ENCODE measurements around the gene FPGS.

The FPGS gene

DNA sequence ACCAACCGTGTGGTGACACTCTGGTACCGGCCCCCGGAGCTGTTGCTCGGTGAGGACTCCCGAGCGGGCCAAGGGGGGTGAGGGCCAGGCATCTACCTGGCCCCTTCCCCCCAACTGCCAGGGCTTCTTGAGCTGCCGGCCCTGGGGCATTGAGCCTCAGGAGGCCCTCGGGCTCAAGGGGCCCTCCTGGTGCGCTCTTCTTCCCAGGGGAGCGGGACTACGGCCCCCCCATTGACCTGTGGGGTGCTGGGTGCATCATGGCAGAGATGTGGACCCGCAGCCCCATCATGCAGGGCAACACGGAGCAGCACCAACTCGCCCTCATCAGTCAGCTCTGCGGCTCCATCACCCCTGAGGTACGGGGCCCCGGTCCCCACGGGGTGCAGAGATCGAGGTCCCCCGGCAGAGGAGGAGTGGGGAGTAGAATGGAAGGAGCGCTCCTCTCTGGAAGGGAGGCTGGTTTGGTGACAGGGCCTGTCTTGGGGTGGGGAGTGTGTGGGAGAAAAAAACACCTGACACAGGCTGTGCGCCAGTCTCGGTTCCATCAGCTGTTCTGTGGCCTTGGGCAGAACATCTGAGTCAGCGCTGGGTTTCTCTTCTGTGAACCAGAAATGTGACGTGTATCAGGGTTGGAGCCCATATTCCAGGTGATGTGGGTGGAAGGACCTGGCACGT lies 14.2 kb upstream of the FPGS start:
- DNase-seq (ENCODE audit: low read depth in 2 of 2), result no peak

DNA sequence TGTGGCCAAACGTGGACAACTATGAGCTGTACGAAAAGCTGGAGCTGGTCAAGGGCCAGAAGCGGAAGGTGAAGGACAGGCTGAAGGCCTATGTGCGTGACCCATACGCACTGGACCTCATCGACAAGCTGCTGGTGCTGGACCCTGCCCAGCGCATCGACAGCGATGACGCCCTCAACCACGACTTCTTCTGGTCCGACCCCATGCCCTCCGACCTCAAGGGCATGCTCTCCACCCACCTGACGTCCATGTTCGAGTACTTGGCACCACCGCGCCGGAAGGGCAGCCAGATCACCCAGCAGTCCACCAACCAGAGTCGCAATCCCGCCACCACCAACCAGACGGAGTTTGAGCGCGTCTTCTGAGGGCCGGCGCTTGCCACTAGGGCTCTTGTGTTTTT lies 13.5 kb upstream of the FPGS start:
- no peak for DNase-seq (ENCODE audit: low read depth in 2 of 2)

DNA sequence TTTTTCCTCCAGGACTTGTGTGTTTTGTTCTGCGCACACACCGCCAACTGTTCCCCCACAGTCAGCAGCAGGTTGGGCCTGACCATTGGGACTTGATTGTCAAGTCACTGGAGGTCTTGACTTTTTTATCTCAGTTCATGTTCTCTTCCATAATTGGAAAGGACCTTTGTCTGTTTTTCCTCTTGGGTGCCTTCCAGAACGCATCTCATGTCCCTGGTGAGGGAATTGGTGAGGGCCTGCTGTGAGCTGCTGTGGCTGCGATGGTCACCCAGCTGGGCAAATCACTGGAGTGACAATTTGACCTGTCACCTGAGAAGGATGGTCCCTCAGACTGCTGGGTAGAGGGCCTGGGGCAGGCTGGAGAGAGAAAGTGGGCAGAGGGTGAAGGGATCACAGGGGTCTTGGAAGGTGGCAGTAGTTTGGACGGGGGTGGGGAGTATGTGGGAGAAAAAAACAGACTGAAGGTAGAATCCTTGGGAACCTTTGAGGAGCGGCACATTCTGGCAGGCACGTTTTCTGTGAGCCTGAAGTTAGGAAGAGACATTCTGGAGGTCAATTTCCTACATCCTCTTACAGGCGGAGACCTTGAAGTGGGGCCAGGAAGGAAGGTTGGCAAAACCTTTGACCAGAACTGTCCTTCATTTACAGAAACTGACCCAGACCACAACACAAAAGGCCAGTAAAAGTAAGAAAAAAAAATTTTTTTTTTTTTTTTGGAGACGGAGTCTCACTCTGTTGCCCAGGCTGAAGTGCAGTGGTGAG lies 12.4 kb upstream of the FPGS start:
- no peak for DNase-seq (ENCODE audit: low read depth in 2 of 2)

DNA sequence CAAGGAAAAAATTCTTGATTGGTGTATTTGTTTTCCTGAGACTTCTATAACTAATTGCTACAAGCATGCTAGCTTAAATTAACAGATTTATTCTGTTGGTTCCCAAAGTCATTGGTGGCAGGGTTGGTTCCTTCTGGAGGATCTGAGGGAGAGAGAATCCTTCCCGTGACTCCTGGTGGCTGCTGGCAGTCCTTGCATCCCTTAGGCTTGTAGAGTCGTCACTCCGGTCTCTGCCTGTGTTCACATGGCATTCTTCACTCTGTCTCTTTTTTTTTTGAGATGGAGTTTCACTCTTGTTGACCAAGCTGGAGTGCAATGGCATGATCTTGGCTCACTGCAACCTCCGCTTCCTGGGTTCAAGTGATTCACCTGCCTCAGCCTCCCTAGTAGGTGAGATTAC lies 11.6 kb upstream of the FPGS start:
- DNase-seq (ENCODE audit: low read depth in 2 of 2), result no peak

DNA sequence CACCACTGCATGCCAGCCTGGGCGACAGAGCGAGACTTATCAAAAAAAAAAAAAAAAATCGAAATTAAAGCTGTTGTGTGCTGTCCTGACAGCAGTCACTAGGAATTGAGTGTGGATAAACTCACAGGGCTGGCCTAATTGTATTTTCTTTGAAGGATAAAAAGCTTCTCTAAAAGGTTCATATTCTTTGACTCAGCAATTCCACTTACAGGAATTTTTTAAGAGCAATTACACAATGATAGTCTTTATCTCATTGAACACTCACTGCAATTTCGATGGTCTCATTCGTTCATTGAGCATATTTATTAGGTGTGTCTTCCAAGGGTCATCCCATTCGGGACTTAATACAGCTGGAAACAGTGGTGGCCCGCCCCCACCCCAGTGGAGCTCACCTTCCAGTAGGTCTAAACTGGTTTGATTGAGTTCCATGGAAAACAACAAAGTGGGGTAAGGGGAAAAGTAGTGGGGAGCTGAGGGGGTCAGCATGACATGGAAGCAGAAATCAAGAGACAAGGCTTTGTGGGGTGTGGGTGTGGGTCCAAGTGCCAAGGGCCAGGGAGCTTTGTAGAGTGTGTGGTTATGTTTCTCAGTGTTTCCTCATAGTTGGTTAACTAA lies 10.2 kb upstream of the FPGS start:
- no peak for DNase-seq (ENCODE audit: low read depth in 2 of 2)

DNA sequence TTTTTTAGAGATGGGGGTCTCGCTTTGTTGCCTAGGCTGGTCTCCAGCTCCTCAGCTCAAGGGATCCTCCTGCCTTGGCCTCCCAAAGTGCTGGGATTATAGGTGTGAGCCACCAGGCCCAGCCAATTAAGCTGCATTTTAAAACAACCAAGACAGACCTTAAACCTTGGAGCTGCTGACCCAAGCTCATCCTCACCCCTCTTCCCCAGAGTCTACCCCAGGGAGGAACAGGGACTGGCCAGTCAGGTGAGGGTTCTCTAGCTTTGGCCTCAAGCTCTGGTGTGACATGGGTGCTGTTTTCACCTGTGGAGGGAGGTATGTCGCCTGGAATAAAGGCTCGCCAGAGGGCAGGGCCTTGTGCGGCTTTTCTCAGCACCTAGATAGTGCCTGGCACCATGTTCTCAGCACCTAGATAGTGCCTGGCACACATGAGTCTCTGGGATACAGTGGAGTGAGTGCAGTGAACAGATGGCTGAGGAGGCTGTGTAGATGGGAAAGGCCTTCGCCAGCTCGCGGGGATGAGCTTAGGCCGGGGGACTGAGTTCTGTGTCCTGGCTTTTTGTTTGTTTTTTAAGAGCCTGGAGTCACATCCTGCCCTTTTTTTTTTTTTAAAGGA lies 9.5 kb upstream of the FPGS start:
- no peak for DNase-seq (ENCODE audit: low read depth in 2 of 2)

DNA sequence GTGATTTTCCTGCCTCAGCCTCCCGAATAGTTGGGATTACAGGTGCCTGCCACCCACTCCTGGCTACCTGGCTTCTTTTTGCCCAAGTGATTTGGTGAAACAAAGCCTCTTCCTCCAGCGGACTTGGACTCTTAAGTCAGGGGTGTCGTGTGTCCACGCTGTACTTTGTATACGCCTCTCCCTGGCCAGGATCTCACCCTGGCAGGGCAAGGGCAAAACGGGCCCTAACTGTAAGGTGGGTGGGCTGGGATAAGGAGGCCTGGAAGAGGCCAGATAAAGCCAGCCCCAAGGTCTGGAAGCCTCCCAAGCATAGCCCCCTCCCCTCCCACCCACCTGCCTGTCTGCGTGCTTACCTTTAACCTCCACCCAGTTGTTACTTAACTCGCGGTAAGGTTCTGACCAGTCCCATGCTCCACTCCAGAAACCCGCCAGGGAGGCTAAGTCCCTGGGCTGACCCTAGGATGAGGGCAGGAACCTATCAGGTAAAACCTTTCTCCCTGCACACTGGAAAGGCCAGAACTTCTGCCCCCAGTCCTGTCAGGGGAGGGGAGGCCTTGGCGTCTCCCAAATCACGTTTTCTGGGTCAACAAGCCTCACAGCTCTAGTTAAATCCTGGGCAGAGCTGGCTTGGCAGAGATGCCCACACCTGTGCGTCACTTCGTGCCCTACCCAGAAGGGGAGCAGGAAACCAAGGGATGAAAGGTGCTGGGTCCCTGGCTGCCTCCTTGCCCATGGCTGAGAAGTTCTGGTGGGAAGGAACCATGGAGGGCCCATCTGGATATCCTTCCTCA lies 8.5 kb upstream of the FPGS start:
- DNase-seq (ENCODE audit: low read depth in 2 of 2), result no peak

DNA sequence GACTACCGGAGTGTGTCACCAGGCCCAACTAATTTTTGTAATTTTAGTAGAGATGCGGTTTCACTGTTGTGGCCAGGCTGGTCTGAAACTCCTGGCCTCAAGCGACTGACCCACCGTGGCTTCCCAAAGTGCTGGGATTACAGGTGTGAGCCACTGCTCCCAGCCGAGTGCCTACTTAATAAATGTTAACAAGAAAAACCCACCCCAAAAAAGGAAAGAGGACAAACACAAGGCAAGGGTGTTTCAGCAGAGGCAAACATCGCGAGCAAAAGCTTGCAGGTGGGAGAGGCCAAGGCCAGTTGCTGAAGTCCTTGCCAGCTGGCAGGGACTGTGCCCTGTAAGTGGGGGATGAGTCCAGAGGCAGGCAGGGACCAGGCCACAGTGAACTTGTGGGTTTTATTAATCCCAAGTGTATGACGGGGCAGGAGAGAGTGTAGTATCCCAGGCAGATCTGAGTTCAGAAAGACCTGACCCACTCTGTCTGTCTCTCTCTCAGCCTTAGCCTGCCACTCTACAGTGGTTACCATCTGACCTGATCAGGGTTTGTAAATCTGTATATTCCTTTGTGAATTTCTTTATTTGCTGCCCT lies 6.4 kb upstream of the FPGS start:
- no peak for DNase-seq (ENCODE audit: low read depth in 2 of 2)

DNA sequence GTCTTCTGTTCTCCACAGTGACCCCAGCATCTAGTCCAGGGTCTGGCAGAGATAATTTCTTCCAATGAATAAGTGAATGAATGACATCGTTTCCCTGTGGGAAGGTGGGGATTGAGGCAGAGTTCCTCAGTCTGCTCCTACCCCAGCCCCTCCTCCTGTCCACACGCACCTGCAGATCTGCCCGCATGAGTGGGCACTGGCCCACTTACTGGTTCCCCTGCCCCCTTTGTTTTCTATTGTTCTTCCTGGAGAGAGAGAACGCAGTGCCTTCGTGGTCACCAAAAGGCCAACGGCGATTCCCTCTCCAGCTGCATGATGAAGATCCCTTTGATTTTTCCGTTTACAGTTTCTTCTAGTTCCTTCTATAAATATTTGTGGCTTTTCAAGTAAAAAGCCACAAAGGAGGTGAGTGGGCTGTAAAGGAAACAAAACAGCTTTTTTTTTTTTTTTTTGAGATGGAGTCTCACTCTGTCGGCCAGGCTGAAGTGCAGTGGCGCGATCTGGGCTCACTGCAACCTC lies 5.8 kb upstream of the FPGS start:
- DNase-seq (ENCODE audit: low read depth in 2 of 2), result no peak

DNA sequence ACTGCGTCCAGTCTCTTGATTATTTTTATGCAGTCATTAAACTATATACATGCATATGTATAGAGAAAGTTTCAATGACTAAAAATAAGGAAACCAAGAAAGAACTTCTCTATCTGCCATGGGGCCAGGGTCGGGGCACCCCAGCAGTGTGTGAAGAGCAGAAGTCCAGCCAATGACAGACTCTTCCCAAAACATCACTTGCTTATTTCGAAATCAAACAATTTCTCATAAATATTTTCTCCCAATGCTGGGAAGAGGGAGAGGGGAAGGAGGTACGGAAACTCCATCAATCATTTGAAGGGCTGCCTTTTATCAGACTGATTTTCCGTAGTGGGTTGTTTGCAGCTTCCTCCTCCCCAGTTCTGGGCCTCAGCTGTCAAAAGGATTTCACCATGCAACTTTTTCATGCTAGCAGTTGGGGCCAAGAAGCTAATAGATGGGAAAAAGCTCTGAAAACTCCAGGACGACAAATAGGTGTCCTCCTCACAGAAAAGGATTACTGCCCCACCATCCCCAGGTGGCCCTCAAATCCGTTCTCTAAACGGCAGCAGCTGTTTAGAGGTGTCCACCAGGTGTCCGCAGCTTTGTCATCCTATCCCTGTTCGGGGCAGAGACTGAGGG lies 617 bp upstream of the FPGS start:
- DNase-seq (ENCODE audit: low read depth in 2 of 2), result no peak

DNA sequence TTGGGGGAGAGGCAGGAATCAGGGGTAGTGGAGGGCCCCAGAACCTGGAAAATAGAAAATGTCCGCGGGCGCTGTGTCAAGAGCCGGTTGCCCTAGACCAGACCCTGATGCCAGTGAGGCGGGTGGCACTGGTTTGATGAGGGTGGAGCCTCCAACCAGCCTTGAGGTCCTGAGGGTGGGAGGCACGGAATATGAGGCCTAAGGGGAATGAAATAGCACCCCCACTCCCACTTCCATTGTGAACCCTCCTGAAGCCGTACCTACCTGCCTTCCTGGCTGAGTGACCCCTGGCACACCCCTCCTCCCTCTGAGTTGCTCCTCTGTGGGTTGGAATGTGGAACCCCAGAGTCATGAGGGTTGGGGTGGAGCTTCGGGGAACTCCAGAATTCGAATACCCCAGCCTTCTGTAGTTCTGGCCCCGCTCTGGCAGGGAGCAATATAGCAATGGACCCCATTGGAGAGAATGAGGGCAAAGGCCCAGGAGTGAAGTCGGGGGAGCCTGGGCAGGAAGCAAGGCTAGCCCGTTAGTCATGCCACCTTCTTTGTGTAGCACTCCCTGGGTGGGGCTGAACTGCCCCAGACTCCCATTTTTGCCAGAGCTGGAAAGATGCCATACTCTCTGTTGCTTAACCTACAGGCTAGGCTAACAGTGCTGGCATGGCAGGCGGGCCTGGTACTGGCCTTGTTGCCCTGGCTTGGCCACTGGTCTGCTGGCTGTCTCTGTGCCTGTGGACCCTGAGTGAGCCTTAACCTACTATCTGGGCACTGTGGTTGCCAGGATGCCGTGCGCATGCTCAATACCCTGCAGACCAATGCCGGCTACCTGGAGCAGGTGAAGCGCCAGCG lies 1.0 kb downstream of the FPGS start:
- no peak for DNase-seq (ENCODE audit: low read depth in 2 of 2)

DNA sequence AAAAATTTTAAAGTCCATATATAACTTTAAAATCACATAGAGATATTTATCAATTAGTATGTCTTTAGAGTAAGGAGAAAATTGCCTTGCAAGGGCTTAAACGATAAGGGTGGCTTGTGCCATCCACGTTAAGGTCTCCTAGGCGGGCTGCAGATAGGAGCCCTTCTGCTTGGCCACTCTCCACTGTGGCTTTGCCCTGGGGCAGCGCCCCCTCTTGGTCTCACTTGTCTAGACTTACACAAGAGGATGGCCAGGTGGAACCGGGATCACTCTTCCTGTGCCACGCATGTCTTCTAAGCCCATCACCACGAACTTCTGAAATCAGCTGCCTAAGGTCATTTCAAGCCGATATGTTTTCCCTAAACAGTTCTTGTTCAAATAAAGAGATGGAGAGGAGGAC lies 2.9 kb downstream of the FPGS start:
- no peak for DNase-seq (ENCODE audit: low read depth in 2 of 2)

DNA sequence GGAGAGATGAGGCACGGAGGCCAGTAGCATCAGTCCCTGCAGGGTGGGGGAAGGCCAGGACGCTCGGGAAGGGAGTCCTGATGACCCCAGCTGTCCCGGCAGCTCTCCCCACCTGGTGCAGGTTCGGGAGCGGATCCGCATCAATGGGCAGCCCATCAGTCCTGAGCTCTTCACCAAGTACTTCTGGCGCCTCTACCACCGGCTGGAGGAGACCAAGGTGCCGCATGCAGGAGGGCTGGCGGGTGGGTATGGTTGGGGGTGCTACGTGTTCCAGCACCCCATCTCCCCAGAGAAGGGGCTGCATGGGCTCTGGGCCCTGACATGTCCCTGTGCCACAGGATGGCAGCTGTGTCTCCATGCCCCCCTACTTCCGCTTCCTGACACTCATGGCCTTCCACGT lies 4.2 kb downstream of the FPGS start:
- DNase-seq (ENCODE audit: low read depth in 2 of 2), result no peak

DNA sequence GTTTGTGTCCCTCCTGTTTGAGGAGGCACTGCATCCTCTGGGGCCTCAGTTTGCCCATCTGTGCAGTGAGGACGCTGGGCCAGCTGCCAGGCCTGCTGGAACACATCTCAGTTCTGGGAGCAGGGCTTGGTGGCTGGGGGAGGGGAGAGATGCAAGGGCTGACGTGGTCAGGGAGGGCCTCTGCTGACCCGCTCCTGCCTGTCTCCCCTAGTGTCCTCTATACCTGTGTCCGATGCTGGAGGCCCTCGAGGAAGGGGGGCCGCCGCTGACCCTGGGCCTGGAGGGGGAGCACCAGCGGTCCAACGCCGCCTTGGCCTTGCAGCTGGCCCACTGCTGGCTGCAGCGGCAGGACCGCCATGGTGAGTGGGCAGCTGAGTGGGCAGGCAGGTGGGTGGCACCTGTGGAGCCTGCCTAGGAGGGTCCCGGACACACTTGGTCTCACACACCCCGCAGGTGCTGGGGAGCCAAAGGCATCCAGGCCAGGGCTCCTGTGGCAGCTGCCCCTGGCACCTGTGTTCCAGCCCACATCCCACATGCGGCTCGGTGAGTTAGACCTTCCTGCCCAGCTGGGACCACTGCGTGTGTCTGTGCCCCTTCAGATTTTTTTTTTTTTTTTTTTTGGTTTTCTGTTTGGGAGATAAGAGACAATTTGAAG lies 5.8 kb downstream of the FPGS start:
- DNase-seq (ENCODE audit: low read depth in 2 of 2), result no peak

DNA sequence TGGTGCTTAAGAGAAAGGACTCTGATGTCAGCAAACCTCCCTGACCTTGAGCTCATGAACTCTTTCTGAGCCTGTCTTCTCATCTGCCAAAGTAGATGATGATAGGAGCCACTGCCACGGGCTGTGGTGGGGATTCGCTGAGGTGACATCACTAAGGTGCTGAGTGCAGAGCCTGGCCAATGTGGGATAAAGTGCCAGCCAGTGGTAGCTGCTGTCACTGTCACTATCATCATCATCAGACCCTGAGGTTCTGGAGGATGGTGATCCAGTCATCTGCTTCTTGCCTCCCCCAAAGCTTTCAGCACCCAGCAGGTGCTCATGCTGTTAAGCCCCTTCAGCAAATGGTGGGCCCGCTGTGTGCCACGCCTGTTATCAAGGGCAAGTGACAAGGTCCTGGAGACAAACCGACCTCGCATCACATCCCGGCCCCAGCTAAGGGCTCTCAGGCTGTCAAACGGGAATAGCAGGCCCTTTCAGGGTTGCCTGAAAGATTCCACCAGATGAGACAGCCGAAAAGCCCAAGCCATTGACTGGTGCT lies 6.4 kb downstream of the FPGS start:
- DNase-seq (ENCODE audit: low read depth in 2 of 2), result no peak

DNA sequence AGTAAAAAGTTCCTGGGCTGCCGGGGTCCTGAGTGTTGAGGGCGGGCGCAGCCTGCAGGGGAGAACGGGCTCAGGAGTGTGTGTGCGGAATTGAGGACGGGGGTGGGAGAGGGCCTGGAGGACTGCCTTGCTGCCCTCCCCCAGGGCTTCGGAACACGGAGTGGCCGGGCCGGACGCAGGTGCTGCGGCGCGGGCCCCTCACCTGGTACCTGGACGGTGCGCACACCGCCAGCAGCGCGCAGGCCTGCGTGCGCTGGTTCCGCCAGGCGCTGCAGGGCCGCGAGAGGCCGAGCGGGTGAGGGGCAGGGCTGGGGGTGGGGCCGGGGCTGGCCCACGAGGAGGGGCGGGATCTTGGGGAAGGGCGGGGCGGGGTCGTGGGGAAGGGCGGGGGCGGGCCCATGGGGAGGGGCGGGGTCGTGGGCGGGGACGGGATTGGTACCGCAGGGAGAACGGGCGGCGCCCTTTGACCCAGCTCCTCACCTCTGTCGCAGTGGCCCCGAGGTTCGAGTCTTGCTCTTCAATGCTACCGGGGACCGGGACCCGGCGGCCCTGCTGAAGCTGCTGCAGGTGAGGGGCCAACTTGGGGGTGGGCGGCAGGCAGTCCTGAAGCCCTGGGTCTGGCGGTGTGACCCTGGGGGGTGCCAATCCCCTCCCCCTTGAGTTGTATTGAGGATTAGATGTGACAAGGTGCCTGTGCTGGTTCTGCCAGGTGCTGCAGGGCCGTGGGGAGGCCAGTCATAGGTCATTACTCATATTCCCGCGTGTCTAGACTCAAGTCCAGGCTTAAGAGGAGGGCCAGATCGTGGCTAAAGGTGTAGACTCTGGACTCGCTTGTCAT lies 7.1 kb downstream of the FPGS start:
- no peak for DNase-seq (ENCODE audit: low read depth in 2 of 2)

DNA sequence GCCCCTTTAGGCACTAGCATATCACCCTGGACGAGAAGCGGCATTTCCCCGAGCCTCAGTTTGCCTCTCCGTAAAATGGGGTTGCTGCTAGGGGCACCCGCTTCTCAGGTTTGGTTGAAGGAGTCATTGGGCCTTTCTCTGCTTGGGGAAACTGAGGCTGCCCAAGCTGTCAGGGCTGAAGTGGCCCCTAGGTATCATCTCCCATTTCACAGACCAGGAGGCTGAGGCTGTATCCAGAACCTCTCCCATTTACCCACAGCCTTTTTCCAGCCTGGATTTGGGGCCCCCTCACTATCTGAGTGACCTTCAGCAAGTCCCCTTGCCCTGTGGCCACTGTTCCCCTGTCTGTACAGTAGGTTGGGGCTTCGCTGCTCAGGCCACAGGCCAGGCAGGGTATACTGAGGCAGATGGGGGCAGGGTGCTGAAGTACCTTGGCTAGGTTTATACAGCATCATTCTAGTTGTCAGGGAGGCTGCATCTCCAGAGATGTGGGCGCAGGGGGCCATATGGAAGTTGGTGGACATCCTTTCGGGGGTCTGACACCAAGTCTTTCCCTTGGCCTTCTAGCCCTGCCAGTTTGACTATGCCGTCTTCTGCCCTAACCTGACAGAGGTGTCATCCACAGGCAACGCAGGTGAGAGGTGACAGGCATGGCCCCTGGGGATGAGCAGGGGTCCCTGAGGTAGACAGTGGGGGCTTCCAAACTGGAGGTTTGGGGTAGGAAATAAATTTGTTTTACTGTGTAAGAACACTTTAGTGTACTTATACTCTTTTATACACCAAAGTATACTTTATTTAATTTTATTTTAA lies 7.9 kb downstream of the FPGS start:
- DNase-seq (ENCODE audit: low read depth in 2 of 2), result no peak

Measured in stimulated activated CD8-positive, alpha-beta memory T cell treated with anti-CD3 and anti-CD28 coated beads, Interleukin-7, amount 100 ng/mL, for 4 hours (primary cell).